Measurements from ENCODE around the gene SCN7A. TPM values are rescaled to one million over a fixed set of nuclear protein-coding genes. Genes with fewer than 3 reads are reported as not detected.
"Not testable (repeated sequence)": the region's sequence is repeated elsewhere in the genome, so short reads cannot be mapped to it uniquely, and the experiment has no call there.

The SCN7A gene
- total RNA-seq, 2 experiments from 2014 or later: not detected

DNA sequence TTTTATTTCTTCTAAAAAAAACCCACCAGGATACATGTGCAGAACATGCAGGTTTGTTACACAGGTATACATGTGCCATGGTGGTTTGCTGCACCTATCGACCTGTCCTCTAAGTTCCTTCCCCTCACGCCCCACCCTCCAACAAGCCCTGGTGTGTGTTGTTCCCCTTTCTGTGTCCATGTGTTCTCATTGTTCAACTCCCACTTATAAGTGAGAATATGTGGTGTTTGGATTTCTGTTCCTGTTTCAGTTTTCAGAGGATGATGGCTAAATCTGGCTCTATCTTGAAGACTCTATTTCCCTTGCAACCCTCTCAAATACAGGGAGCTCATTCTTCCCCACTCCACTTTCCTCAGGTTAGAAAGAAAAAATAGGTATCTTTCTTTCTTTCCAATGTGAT is 86.3 kb downstream of the SCN7A start:
- H3K4me1 Mint-ChIP-seq; H3K36me3 Mint-ChIP-seq (ENCODE audit: low read depth); H3K27me3 Mint-ChIP-seq; DNase-seq; H3K4me3 Mint-ChIP-seq; H3K9me3 Mint-ChIP-seq; CTCF ChIA-PET; H3K27ac Mint-ChIP-seq; POLR2A ChIA-PET: not testable (repeated sequence)

DNA sequence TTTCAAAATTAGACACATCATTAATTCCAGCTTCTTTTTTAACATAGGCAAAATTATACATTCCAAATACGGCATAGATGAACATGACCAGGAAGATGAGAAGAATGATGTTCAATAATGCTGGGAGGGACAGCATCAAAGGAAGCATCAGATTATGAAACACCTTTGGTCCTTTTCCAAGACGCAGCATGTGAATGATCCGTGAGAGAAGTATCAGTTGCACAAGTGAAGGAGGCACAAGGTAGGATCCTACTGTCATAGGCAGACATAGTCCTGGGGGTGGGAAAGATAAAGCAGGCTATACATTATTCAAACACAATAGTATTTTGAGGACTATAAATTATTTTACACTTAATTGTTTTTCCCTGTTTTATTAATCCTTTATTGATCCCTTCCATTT is 87.7 kb downstream of the SCN7A start:
- Mint-ChIP-seq H3K36me3 (ENCODE audit: low read depth) (no peaks in the 10 kb centered on the region), H3K27me3 (peaks cover 5% of the 10 kb centered on the region), H3K9me3 (no peaks in the 10 kb centered on the region), H3K4me1 (no peaks in the 10 kb centered on the region), H3K27ac (no peak overlapping the region), H3K4me3 (no peak overlapping the region)
- ChIA-PET CTCF (no interaction called here), POLR2A (no interaction called here)
- DNase-seq: no peak

DNA sequence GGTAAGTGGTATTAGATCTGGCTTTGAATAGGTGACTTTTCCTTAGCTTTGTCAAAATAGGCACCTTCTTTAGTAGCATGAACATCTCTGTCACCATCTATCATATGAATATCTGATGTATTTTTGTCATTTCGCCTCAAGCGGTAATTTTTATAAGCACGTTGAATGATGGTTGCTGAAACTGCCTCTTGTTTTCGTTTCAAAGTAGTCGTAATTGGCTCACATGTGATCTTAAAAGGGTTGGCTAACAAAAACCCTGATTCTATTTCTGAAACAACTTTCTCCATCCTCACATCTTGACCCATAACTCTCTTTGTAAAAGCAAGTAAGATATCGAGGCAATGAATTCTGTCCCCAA is 88.5 kb downstream of the SCN7A start:
- Mint-ChIP-seq H3K4me1 (no peaks in the 10 kb centered on the region), H3K27me3 (peaks cover 5% of the 10 kb centered on the region), H3K27ac (no peak overlapping the region), H3K9me3 (no peaks in the 10 kb centered on the region), H3K4me3 (no peak overlapping the region), H3K36me3 (ENCODE audit: low read depth) (no peaks in the 10 kb centered on the region)
- ChIA-PET CTCF (no interaction called here), POLR2A (no interaction called here)
- no peak for DNase-seq

DNA sequence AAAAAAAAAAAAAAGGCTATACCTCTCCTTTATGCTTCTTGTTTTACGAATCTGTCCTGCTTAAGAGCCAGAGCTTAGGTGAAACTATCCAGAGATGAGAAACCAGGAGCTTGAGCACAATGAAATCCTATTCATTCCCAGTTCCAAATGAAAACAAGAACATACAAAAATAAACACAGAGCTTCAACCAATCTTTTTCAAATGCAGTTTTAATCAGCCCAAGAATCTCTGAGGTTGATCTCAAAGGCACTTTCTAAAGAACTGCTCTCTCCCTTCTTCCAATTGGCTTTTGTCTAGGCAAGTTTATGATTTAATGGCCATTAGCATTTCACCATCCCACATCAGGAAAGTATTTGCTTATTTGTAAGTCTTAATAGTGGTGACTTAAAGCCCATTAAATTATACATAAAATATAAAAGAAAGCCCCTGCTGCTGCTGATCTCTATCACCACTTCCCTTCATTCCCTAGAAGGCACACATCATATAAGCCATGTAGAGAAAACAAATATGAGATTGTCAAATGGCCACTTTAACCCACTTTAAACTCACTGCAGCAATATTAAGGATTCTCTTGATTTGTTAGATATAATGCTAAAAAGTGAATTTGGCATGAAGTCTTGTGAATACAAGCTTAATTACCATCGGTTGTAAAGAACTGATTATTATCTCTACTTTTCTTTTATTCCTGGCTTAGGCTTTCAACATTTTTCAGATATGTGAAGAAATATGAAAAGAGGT is 89.0 kb downstream of the SCN7A start:
- no peak overlapping the region for H3K27ac Mint-ChIP-seq
- DNase-seq: no peak
- POLR2A ChIA-PET: no interaction called here
- H3K9me3 Mint-ChIP-seq: no peaks in the 10 kb centered on the region
- CTCF ChIA-PET: no interaction called here
- H3K36me3 Mint-ChIP-seq (ENCODE audit: low read depth): no peaks in the 10 kb centered on the region
- no peaks in the 10 kb centered on the region for H3K4me1 Mint-ChIP-seq
- H3K4me3 Mint-ChIP-seq: no peak overlapping the region
- H3K27me3 Mint-ChIP-seq: peaks cover 5% of the 10 kb centered on the region

DNA sequence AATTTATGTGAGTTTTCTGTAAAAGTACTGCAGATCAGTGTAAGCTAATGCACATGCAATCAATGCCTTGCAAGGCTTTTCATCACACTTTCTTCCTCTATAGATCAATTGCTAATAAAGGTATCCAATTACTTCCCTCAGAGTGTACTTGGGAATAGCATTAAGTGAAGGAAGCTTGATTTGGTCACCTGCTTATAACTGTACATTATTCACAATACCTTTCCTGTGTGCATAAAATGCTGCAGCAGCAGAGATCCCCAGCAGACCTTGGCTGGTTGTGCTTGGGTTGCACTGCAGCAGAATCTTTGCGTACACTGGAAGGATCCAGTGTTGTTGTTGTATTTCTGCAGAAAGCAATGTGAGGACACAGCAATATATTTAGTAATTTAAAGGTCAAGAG is 99.8 kb downstream of the SCN7A start:
- POLR2A ChIA-PET: no interaction called here
- no peak for DNase-seq
- Mint-ChIP-seq H3K27me3 (no peaks in the 10 kb centered on the region), H3K9me3 (no peaks in the 10 kb centered on the region), H3K27ac (no peak overlapping the region), H3K36me3 (ENCODE audit: low read depth) (no peaks in the 10 kb centered on the region), H3K4me1 (no peaks in the 10 kb centered on the region), H3K4me3 (no peak overlapping the region)
- CTCF ChIA-PET: no interaction called here

DNA sequence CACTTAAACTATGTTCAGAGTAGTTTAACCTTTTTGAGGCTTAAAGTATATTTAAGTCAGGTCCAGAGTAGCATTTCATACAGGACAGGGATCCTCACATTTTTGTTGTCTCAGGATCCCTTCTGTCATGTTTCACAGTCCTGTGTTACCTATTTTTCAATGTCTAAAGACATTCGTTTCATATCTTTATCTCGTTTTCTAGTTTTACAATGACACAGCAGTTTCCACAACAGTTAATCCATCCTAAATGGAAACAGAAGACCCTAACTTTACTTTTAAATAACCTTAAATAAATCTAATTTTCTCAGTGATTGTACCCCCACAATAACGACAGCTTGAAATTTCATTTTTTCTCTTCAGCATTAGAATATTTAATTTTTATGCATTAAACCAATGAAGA is 101.0 kb downstream of the SCN7A start:
- Mint-ChIP-seq H3K36me3 (ENCODE audit: low read depth) (no peaks in the 10 kb centered on the region), H3K4me3 (no peak overlapping the region), H3K27me3 (no peaks in the 10 kb centered on the region), H3K4me1 (no peaks in the 10 kb centered on the region), H3K9me3 (no peaks in the 10 kb centered on the region), H3K27ac (no peak overlapping the region)
- no peak for DNase-seq
- POLR2A ChIA-PET: no interaction called here
- CTCF ChIA-PET: no interaction called here

DNA sequence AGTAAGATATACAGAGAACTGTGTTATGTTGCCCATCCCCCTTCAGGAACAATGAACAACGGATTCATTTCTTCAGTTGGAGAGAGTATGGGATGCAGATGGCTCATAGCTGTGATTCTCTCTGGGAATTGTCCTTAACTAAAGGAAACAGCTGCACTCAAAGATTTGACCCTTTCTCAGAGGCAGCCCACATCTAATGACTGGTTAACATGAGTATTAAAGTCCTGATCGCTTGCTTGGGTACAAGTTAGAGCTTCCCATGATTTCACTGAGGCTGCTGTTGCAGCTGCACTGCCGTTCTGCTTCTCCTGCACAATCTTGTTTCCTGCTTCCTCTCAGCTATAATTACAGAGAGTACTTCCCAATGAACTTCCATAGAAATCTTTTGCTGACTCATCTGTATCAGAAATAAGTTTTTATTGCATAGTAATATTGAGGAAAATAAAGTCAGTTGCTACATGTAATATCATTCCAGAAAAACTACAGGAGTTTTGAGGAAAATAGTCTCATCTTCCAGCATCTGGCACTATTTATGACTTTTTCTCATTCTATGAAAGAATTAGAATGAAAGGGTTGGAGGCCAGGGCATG is 105.5 kb downstream of the SCN7A start:
- POLR2A ChIA-PET: no interaction called here
- CTCF ChIA-PET: no interaction called here
- Mint-ChIP-seq H3K4me3 (no peak overlapping the region), H3K27me3 (no peaks in the 10 kb centered on the region), H3K36me3 (ENCODE audit: low read depth) (no peaks in the 10 kb centered on the region), H3K27ac (no peak overlapping the region), H3K4me1 (no peaks in the 10 kb centered on the region), H3K9me3 (no peaks in the 10 kb centered on the region)
- DNase-seq: no peak

DNA sequence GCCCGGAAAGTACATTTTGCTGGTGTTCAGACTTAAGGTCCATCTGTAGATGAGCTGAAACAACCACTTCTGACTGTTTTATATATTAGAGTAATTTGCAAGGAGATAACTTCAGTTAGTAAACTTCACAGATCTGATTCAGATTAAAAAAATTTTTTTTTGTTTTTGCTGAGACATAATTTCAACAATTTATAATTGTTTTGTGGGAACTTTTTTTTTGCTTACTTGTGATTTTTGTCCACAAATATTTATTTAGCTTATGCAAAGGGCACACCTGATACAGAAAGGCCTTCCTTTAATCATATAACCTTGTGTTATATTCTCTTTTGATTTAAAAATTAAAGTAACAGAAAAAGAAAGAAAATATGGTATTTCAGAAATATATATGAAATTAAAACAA is 108.7 kb downstream of the SCN7A start:
- POLR2A ChIA-PET: no interaction called here
- no peak overlapping the region for H3K27ac Mint-ChIP-seq
- no peaks in the 10 kb centered on the region for H3K27me3 Mint-ChIP-seq
- no peaks in the 10 kb centered on the region for H3K9me3 Mint-ChIP-seq
- H3K36me3 Mint-ChIP-seq (ENCODE audit: low read depth): no peaks in the 10 kb centered on the region
- no peak for DNase-seq
- no peak overlapping the region for H3K4me3 Mint-ChIP-seq
- CTCF ChIA-PET: no interaction called here
- H3K4me1 Mint-ChIP-seq: no peaks in the 10 kb centered on the region

DNA sequence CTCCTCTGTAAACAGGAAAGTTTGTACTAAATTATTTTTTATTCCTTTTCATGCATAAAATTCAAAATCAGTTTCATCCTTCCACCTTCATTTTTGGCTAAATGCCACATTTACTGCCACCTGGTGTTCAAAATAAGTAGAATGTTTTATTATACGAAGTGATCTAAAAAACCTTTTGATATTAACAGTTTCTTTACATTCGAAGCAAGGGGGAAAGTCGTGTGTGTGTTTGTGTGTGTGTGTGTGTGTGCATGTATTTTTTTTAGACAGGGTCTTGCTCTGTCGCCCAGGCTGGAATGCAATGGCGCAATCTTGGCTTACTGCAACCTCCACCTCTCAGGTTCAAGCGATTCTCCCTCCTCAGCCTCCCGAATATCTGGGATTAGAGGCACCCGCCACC is 109.3 kb downstream of the SCN7A start:
- Mint-ChIP-seq H3K36me3 (ENCODE audit: low read depth) (no peaks in the 10 kb centered on the region), H3K4me1 (no peaks in the 10 kb centered on the region), H3K27ac (no peak overlapping the region), H3K4me3 (no peak overlapping the region), H3K27me3 (peaks cover 3% of the 10 kb centered on the region), H3K9me3 (no peaks in the 10 kb centered on the region)
- ChIA-PET POLR2A (no interaction called here), CTCF (no interaction called here)
- DNase-seq: no peak

DNA sequence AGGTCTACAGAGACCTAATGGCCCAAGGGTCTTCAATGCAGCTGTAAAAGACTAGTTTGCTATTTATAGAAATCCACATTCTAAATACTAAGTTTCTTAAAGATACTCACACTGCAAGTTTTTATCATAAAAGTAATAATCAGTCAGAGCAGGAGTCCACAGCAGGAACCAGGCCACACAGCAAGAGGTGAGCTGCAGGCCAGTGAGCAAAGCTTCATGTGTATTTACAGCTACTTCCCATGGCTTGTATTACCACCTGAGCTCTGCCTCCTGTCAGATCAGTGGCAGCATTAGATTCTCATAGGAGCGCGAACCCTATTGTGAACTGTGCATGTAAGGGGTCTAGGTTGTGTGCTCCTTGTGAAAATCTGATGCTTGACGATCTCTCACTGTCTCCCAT is 111.6 kb downstream of the SCN7A start:
- H3K27ac Mint-ChIP-seq: no peak overlapping the region
- ChIA-PET POLR2A (no interaction called here), CTCF (no interaction called here)
- no peak for DNase-seq
- no peaks in the 10 kb centered on the region for H3K36me3 Mint-ChIP-seq (ENCODE audit: low read depth)
- H3K4me3 Mint-ChIP-seq: no peak overlapping the region
- peaks cover 14% of the 10 kb centered on the region for H3K27me3 Mint-ChIP-seq
- H3K4me1 Mint-ChIP-seq: no peaks in the 10 kb centered on the region
- no peaks in the 10 kb centered on the region for H3K9me3 Mint-ChIP-seq

DNA sequence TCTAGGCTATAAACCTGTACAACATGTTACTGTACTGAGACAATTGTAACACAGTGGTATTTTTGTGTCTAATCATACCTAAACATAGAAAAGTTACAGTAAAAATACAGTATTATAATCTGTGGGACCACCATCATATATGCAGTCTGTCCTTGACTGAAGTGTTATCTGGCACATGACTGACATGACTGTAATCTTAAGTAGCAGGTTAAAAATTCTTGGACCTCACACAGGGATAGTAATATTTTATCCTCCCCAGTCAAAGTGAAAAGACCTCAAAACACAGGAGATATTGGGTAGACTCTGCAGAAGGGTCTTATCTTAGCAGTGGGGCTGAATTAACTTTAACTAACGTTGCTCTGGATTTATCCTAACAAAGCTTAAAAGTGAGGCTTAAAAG is 113.4 kb downstream of the SCN7A start:
- no peak for DNase-seq
- H3K27me3 Mint-ChIP-seq: peaks cover 28% of the 10 kb centered on the region
- H3K36me3 Mint-ChIP-seq (ENCODE audit: low read depth): no peaks in the 10 kb centered on the region
- H3K4me3 Mint-ChIP-seq: no peak overlapping the region
- H3K4me1 Mint-ChIP-seq: peaks cover 7% of the 10 kb centered on the region
- H3K27ac Mint-ChIP-seq: no peak overlapping the region
- H3K9me3 Mint-ChIP-seq: no peaks in the 10 kb centered on the region
- CTCF ChIA-PET: no interaction called here
- POLR2A ChIA-PET: no interaction called here

DNA sequence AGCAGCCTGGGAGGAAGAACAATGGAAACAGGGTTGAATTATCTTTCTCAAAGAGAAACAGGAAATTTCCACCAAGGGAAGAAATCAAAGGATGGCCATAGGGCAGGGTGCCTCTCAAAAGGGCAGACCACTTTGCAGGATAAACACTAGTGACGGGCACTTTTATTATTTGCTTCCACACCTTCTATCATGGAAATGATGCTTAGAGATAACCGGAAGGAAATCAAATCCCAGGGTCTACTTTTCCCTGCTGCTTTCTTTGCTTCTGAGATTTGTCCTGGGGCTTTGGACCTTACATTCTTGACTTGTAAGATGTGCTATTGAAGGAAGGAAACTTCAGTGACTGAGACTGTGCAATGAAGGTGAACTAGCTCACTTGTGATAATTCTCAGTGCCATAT is 117.2 kb downstream of the SCN7A start:
- no peaks in the 10 kb centered on the region for H3K36me3 Mint-ChIP-seq (ENCODE audit: low read depth)
- H3K27me3 Mint-ChIP-seq: peaks cover 45% of the 10 kb centered on the region
- ChIA-PET CTCF (no interaction called here), POLR2A (no interaction called here)
- H3K9me3 Mint-ChIP-seq: no peaks in the 10 kb centered on the region
- no peak overlapping the region for H3K4me3 Mint-ChIP-seq
- H3K27ac Mint-ChIP-seq: no peak overlapping the region
- peaks cover 22% of the 10 kb centered on the region for H3K4me1 Mint-ChIP-seq
- no peak for DNase-seq

DNA sequence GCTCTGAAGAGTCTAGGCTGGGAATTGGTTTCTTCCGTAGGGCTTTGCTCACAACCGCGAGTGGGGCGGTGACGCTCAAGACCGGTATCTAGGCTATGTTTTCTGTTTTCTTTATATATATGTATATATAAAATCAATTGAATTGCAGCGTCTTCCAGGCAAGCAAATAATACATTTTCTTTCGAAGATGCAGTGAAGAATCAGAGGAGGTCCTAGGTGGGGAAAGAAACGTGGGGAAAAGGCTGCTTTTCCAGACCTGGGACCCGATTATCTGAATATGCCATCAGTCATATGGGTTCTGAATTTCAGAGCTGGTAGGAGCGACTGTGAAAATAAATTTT is 117.6 kb downstream of the SCN7A start:
- peaks cover 22% of the 10 kb centered on the region for H3K4me1 Mint-ChIP-seq
- no peaks in the 10 kb centered on the region for H3K36me3 Mint-ChIP-seq (ENCODE audit: low read depth)
- peaks cover 45% of the 10 kb centered on the region for H3K27me3 Mint-ChIP-seq
- CTCF ChIA-PET: no interaction called here
- no peaks in the 10 kb centered on the region for H3K9me3 Mint-ChIP-seq
- no peak overlapping the region for H3K27ac Mint-ChIP-seq
- POLR2A ChIA-PET: no interaction called here
- H3K4me3 Mint-ChIP-seq: peak overlapping the region; percentile 60
- no peak for DNase-seq

DNA sequence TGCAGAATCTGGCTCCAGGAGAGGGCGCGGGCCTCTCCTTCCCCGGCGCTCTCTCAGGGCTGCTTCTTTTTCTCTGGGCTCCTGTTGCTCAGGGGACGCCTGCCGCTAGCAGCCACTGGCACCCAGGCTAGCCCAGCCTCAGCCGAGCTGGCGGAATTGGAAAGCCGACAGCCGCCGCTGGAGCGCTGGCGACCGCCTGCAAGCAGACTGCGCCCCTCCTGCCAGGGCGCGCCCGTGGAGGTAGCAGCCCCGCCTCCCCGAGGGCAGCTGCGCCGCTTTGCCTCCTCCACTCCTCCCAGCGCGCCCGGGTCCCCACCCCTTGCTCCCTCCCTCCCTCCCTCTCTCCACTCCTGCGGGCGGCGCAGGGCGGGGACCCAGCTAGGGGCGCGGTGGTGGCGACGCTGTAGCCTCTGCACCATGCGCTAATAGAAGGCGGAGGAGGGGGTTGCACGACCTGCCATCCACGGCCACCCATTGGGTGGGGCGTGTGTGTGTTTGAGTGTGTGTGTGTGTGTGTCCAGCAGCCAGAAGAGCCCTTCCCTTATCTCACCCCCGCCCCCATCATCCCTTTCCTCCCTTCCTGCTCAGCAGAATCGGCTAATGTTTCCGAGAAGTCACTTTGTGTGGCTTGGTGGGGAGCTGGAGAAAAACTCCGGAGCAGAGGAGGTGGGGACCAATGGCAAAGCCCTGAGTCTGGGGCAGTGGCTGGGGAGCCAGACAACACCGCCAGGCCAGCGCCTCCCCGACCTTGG is 118.1 kb downstream of the SCN7A start, which contains the start of gene SCN9A:
TSS of gene SCN9A (minus strand) at position 209 of the 752 bp plus-strand sequence. CDS start 64,188 bp downstream, outside the sequence.
- H3K36me3 Mint-ChIP-seq (ENCODE audit: low read depth): no peaks in the 10 kb centered on the region
- H3K4me3 Mint-ChIP-seq: peak within 1 kb of the TSS; percentile 72
- ChIA-PET CTCF (interaction anchor here (0.6 kb wide), 1 partner anchor 799 kb away, joined by 3 read pairs; no protein-coding TSS in a partner anchor), POLR2A (no interaction called here)
- H3K9me3 Mint-ChIP-seq: no peaks in the 10 kb centered on the region
- H3K4me1 Mint-ChIP-seq: peaks cover 22% of the 10 kb centered on the region
- peaks cover 45% of the 10 kb centered on the region for H3K27me3 Mint-ChIP-seq
- no peak within 1 kb of the TSS for H3K27ac Mint-ChIP-seq
- DNase-seq: peak; percentile 52
